Measurements from ENCODE around the gene CACNG5. TPM values are rescaled to one million over a fixed set of nuclear protein-coding genes. Genes with fewer than 3 reads are reported as not detected.

Gene CACNG5
- total RNA-seq, 3 donors from 2014 or later, result not detected

- no peaks in the 10 kb centered on the region for H3K4me1 ChIP-seq
- TF ChIP-seq POLR2AphosphoS5 (IDR thresholded peaks at IDR 0.05) (no peak), POLR2A (IDR thresholded peaks at IDR 0.05) (no peak)
- TF ChIP-seq, protein P1, sequence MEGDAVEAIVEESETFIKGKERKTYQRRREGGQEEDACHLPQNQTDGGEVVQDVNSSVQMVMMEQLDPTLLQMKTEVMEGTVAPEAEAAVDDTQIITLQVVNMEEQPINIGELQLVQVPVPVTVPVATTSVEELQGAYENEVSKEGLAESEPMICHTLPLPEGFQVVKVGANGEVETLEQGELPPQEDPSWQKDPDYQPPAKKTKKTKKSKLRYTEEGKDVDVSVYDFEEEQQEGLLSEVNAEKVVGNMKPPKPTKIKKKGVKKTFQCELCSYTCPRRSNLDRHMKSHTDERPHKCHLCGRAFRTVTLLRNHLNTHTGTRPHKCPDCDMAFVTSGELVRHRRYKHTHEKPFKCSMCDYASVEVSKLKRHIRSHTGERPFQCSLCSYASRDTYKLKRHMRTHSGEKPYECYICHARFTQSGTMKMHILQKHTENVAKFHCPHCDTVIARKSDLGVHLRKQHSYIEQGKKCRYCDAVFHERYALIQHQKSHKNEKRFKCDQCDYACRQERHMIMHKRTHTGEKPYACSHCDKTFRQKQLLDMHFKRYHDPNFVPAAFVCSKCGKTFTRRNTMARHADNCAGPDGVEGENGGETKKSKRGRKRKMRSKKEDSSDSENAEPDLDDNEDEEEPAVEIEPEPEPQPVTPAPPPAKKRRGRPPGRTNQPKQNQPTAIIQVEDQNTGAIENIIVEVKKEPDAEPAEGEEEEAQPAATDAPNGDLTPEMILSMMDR (IDR thresholded peaks at IDR 0.05), result no peak
- no peaks in the 10 kb centered on the region for H3K9me3 ChIP-seq
- H3K27ac ChIP-seq, result no peak overlapping the region
- H3K4me3 ChIP-seq, result no peak overlapping the region
- no peaks in the 10 kb centered on the region for H3K36me3 ChIP-seq
- DNase-seq (ENCODE audit: low spot score in 2 of 2), result no peak
- intact Hi-C loops (cut with DNase I; ENCODE audit: low total_unique reads), result loop anchor here (10.0 kb wide), 1 partner anchor 195 kb away; no protein-coding TSS in a partner anchor
- no peaks in the 10 kb centered on the region for H3K27me3 ChIP-seq
Observed at GRCh38 chr17:66909804-66910373, 75.0 kb downstream of the CACNG5 start.

DNA sequence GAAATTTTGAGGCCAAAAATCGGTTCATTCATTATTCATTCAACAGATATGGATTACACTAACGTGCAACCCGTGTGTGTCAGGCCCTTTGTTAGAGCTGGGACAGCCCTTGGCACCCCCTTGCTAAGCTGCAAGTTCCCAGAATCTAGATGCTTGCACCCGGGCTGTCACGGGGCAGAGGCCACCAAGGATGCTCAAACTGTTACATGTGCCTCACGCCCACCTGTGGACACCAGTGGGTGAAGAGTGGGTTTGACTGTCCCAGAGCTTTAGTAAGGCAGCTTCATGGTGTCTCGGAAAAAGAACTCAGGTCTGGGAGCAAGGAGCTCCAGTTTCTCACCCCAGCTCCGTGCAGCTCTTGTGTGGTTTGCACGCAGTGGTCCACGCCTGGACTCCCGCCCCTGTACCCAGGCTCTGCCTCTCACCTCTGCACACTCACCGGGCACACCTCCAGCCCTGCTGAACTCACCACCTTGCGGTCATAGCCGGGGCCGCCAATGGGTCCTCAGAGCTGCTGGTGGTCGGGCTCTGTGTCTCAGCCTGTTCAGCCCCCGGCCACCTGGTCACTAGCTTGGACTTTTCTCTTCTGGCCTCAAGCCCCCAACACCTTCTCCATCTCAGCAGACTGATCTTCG lies 75.9 kb downstream of the CACNG5 start:
- intact Hi-C loops (cut with DNase I; ENCODE audit: low total_unique reads), result no loop called here
- no peaks in the 10 kb centered on the region for H3K4me1 ChIP-seq
- no peaks in the 10 kb centered on the region for H3K36me3 ChIP-seq
- TF ChIP-seq, protein P1 (IDR thresholded peaks at IDR 0.05), result no peak
- no peak for TF ChIP-seq POLR2AphosphoS5 (IDR thresholded peaks at IDR 0.05)
- TF ChIP-seq POLR2A (IDR thresholded peaks at IDR 0.05), result no peak
- DNase-seq (ENCODE audit: low spot score in 2 of 2), result no peak
- no peak overlapping the region for H3K4me3 ChIP-seq
- no peak overlapping the region for H3K27ac ChIP-seq
- no peaks in the 10 kb centered on the region for H3K27me3 ChIP-seq
- H3K9me3 ChIP-seq, result no peaks in the 10 kb centered on the region

DNA sequence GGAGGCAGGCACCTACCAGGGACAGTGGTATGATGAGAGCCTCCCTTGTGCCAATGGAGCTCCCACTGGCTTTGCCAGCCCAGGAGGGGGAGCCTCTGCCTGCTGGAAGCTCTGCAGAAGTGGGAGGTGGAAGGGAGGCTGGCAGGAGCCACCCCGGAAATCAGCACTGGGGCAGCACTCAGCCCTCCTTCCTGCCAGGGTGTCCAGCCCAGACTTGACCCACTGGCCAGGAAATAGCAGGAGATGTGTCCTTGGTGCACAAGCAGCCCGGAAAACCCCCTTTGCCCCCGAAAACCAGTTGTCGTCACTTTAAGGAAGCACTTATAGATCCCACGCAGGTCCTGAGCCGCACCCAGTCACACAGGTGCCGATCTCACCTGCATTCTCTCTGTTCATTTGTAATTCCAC lies 80.3 kb downstream of the CACNG5 start:
- no peaks in the 10 kb centered on the region for H3K27me3 ChIP-seq
- peak; percentile 38 to 59 for DNase-seq (ENCODE audit: low spot score in 2 of 2)
- H3K9me3 ChIP-seq, result peaks cover 0 to 4% of the 10 kb centered on the region in 2 donors
- H3K36me3 ChIP-seq, result no peaks in the 10 kb centered on the region
- intact Hi-C loops (cut with DNase I; ENCODE audit: low total_unique reads), result no loop called here
- no peaks in the 10 kb centered on the region for H3K4me1 ChIP-seq
- no peak overlapping the region for H3K27ac ChIP-seq
- H3K4me3 ChIP-seq, result peak overlapping the region in 1 of 3 donors; percentile 43
- no peak for TF ChIP-seq POLR2A (IDR thresholded peaks at IDR 0.05)
- TF ChIP-seq POLR2AphosphoS5 (IDR thresholded peaks at IDR 0.05), result peak in 1 of 3 donors; percentile 17
- TF ChIP-seq, protein P1 (IDR thresholded peaks at IDR 0.05), result peak in 2 of 3 donors; percentile 44 to 61

DNA sequence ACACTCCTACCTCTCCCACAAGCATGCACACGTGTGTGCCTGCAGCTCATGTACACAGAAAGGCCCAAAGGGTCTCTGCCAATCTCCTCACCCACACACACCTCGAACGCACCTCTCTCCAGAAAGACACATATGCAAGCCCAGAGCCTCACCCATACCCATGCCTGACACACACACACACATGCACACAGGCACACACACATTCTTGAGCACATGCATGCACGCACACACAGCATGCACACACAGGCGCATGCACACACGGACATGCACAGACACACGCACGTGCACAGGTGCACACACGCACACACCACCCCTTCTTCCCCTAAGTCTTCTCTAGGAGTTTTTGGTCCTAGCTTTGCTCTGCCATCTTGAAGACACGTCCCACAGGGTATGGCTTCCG lies 80.9 kb downstream of the CACNG5 start:
- Histone ChIP-seq H3K27ac (no peak overlapping the region), H3K4me1 (no peaks in the 10 kb centered on the region), H3K4me3 (no peak overlapping the region), H3K27me3 (no peaks in the 10 kb centered on the region), H3K36me3 (no peaks in the 10 kb centered on the region), H3K9me3 (peaks cover 2 to 10% of the 10 kb centered on the region in 2 donors)
- intact Hi-C loops (cut with DNase I; ENCODE audit: low total_unique reads), result no loop called here
- TF ChIP-seq, protein P1 (IDR thresholded peaks at IDR 0.05), result no peak
- TF ChIP-seq POLR2A (IDR thresholded peaks at IDR 0.05) (no peak), POLR2AphosphoS5 (IDR thresholded peaks at IDR 0.05) (no peak)
- DNase-seq (ENCODE audit: low spot score in 2 of 2), result no peak

DNA sequence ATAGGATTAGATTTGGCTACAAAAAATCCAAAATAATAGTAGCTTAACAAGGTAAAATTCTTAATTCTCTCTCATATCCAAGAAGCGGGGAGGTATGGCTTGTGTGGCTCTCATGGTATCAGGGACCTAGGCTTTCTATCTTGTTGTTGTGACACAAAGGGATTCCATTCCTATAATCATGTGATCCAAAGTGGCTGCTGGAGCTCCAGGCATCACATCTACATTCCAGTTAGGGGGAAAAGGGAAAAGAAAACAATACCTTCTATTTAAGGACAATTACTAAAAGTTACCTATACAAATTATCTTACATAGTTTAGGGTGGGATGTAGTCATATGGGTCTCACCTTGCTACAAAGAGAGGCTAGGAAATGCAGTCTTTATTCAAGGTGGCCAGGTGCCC lies 82.0 kb downstream of the CACNG5 start:
- intact Hi-C loops (cut with DNase I; ENCODE audit: low total_unique reads), result no loop called here
- H3K27ac ChIP-seq, result no peak overlapping the region
- H3K27me3 ChIP-seq, result no peaks in the 10 kb centered on the region
- H3K4me3 ChIP-seq, result no peak overlapping the region
- H3K36me3 ChIP-seq, result no peaks in the 10 kb centered on the region
- H3K9me3 ChIP-seq, result peaks cover 5 to 21% of the 10 kb centered on the region in 2 donors
- no peaks in the 10 kb centered on the region for H3K4me1 ChIP-seq
- DNase-seq (ENCODE audit: low spot score in 2 of 2), result no peak
- no peak for TF ChIP-seq POLR2AphosphoS5 (IDR thresholded peaks at IDR 0.05)
- no peak for TF ChIP-seq POLR2A (IDR thresholded peaks at IDR 0.05)
- TF ChIP-seq, protein P1 (IDR thresholded peaks at IDR 0.05), result no peak
